Neural cell (in vitro differentiated cells): ENCODE measurements around the gene GGA1.

ENCODE experiments used
- EP300 ChIP-seq: fragments of 450-650 bp; conservative IDR thresholded peaks from 2 replicates; pipeline ENCODE4 v1.6.1; 2014; ENCODE audit warnings: antibody characterized with exemption, mild to moderate bottlenecking, moderate library complexity; ENCODE audit not compliant: poor library complexity, severe bottlenecking
- POLR2AphosphoS5 ChIP-seq: IDR thresholded peaks from 2 replicates; pipeline ENCODE4 v1.6.1; 2012
- RAD21 ChIP-seq: fragments of 450-650 bp; conservative IDR thresholded peaks from 2 replicates; pipeline ENCODE4 v1.6.1; 2014; ENCODE audit warnings: antibody characterized with exemption, mild to moderate bottlenecking, moderate library complexity
- TAF1 ChIP-seq: IDR thresholded peaks from 2 replicates; pipeline ENCODE4 v1.6.1; 2012; ENCODE audit warnings: low read depth
- TF ChIP-seq, protein P1 (sequence below): fragments of 450-650 bp; IDR thresholded peaks from 2 replicates; pipeline ENCODE4 v1.5.1; 2014; ENCODE audit warnings: antibody characterized with exemption, mild to moderate bottlenecking, moderate library complexity; ENCODE audit not compliant: poor library complexity, severe bottlenecking

DNA sequence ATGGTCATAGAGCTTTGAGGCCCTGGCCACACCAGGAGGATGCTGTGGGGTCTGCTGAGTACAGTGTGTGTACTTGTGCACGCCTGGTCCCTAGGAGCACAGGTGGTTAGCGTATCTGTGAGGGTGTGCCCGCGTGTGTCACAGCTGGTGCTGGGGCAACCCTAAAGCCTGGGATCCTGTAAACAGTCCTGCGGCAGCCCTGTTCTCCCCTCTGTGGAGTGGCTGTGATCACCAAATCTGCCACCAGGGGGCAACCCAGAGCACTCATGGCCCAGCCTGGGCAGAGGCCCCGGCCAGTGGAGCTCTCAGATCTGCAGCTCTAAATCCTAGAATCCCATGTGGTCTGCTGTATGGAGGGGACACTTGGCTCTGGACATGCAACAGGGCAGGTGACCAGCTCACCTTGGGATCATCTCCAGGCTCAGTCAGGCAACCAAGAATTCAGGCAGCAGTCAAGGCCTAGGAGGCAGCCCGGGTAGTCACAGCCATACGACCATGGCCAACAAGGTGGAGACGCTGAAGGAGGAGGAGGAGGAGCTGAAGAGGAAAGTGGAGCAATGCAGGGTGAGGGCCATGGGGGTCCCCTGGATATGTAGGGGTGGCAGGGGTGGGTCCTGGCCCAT is 34.7 kb downstream of the GGA1 start:
- TF ChIP-seq RAD21 (peak; percentile 69), POLR2AphosphoS5 (no peak), EP300 (no peak), TAF1 (no peak)
- TF ChIP-seq, protein P1, sequence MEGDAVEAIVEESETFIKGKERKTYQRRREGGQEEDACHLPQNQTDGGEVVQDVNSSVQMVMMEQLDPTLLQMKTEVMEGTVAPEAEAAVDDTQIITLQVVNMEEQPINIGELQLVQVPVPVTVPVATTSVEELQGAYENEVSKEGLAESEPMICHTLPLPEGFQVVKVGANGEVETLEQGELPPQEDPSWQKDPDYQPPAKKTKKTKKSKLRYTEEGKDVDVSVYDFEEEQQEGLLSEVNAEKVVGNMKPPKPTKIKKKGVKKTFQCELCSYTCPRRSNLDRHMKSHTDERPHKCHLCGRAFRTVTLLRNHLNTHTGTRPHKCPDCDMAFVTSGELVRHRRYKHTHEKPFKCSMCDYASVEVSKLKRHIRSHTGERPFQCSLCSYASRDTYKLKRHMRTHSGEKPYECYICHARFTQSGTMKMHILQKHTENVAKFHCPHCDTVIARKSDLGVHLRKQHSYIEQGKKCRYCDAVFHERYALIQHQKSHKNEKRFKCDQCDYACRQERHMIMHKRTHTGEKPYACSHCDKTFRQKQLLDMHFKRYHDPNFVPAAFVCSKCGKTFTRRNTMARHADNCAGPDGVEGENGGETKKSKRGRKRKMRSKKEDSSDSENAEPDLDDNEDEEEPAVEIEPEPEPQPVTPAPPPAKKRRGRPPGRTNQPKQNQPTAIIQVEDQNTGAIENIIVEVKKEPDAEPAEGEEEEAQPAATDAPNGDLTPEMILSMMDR, result peak; percentile 85
